Neural cell (in vitro differentiated cells): ENCODE measurements around the gene KIAA2012. TPM values are rescaled to one million over a fixed set of nuclear protein-coding genes. Genes with fewer than 3 reads are reported as not detected.

ENCODE experiments used
- H2AFZ ChIP-seq: fragments of 200-600, 300-800 bp; sonication (generic), shearing (Covaris generic); 2 replicates; pipeline ENCODE4 v1.6.0; 2014; ENCODE audit warnings: low read depth, mild to moderate bottlenecking, antibody characterized with exemption, low read length, moderate library complexity
- H3F3A ChIP-seq: fragments of 200-600 bp; shearing (Covaris generic); 2 replicates; pipeline ENCODE4 v1.6.1; 2016; ENCODE audit warnings: mild to moderate bottlenecking, moderate library complexity, mixed read lengths, antibody characterized with exemption, low read length; ENCODE audit not compliant: insufficient read depth, poor library complexity, severe bottlenecking
- H3K27ac ChIP-seq: fragments of 200-600, 300-800 bp; sonication (generic), shearing (Covaris generic); 2 replicates; pipeline ENCODE4 v1.5.1; 2014; ENCODE audit warnings: mild to moderate bottlenecking, low read length, moderate library complexity
- H3K27me3 ChIP-seq: fragments of 300-800, 200-600 bp; sonication (generic), shearing (Covaris generic); 2 replicates; pipeline ENCODE4 v1.6.0; 2014; ENCODE audit warnings: mild to moderate bottlenecking, low read depth, low read length, moderate library complexity; ENCODE audit not compliant: insufficient read depth
- H3K36me3 ChIP-seq: fragments of 300-800, 200-600 bp; sonication (generic), shearing (Covaris generic); 2 replicates; pipeline ENCODE4 v1.5.1; 2014; ENCODE audit warnings: mild to moderate bottlenecking, antibody characterized with exemption, low read length, moderate library complexity; ENCODE audit not compliant: insufficient read depth
- H3K4me2 ChIP-seq: fragments of 300-800, 200-600 bp; sonication (generic), shearing (Covaris generic); 2 replicates; pipeline ENCODE4 v1.6.0; 2014; ENCODE audit warnings: mild to moderate bottlenecking, low read length
- H3K4me3 ChIP-seq: fragments of 300-800, 200-600 bp; sonication (generic), shearing (Covaris generic); 2 replicates; pipeline ENCODE4 v1.5.1; 2014; ENCODE audit warnings: mild to moderate bottlenecking, low read length, moderate library complexity
- H3K79me2 ChIP-seq: fragments of 200-600 bp; shearing (Covaris generic); replicated peaks from 2 replicates; pipeline ENCODE4 v1.6.0; 2014; ENCODE audit warnings: mild to moderate bottlenecking, low read length, moderate library complexity; ENCODE audit not compliant: insufficient read depth
- H3K9ac ChIP-seq: fragments of 300-800, 200-600 bp; sonication (generic), shearing (Covaris generic); 2 replicates; pipeline ENCODE4 v1.6.1; 2016; ENCODE audit warnings: mild to moderate bottlenecking, low read length, mixed read lengths
- H3K9me2 ChIP-seq: fragments of 200-600 bp; shearing (Covaris generic); 2 replicates; pipeline ENCODE4 v1.6.1; 2016; ENCODE audit warnings: mild to moderate bottlenecking, low read length, mixed read lengths; ENCODE audit not compliant: insufficient read depth
- H3K9me3 ChIP-seq: fragments of 200-600, 300-800 bp; sonication (generic), shearing (Covaris generic); 2 replicates; pipeline ENCODE4 v1.6.1; 2016; ENCODE audit warnings: mild to moderate bottlenecking, mixed run types, low read length, moderate library complexity, mixed read lengths
- H4K20me1 ChIP-seq: fragments of 200-600 bp; shearing (Covaris generic); 2 replicates; pipeline ENCODE4 v1.6.1; 2016; ENCODE audit warnings: mild to moderate bottlenecking, mixed run types; ENCODE audit not compliant: insufficient read depth
- CTCF ChIP-seq: fragments of 450-650 bp; IDR thresholded peaks from 2 replicates; pipeline ENCODE4 v1.5.1; 2014; ENCODE audit warnings: antibody characterized with exemption, mild to moderate bottlenecking, moderate library complexity; ENCODE audit not compliant: poor library complexity, severe bottlenecking
- EP300 ChIP-seq: fragments of 450-650 bp; conservative IDR thresholded peaks from 2 replicates; pipeline ENCODE4 v1.6.1; 2014; ENCODE audit warnings: antibody characterized with exemption, mild to moderate bottlenecking, moderate library complexity; ENCODE audit not compliant: poor library complexity, severe bottlenecking
- EZH2 ChIP-seq: fragments of 200-600, 300-800 bp; shearing (Covaris generic), sonication (generic); IDR thresholded peaks from 2 replicates; pipeline ENCODE4 v1.6.1; 2014; ENCODE audit warnings: antibody characterized with exemption, low read length, borderline replicate concordance, mild to moderate bottlenecking; ENCODE audit not compliant: insufficient read depth, poor library complexity, severe bottlenecking
- MXI1 ChIP-seq: fragments of 450-650 bp; conservative IDR thresholded peaks from 2 replicates; pipeline ENCODE4 v1.6.1; 2014; ENCODE audit warnings: antibody characterized with exemption, mild to moderate bottlenecking; ENCODE audit not compliant: poor library complexity, severe bottlenecking
- POLR2AphosphoS5 ChIP-seq: IDR thresholded peaks from 2 replicates; pipeline ENCODE4 v1.6.1; 2012
- RAD21 ChIP-seq: fragments of 450-650 bp; conservative IDR thresholded peaks from 2 replicates; pipeline ENCODE4 v1.6.1; 2014; ENCODE audit warnings: antibody characterized with exemption, mild to moderate bottlenecking, moderate library complexity
- REST ChIP-seq: IDR thresholded peaks from 2 replicates; pipeline ENCODE4 v1.6.1; 2012; ENCODE audit warnings: borderline replicate concordance
- SMC3 ChIP-seq: fragments of 450-650 bp; conservative IDR thresholded peaks from 2 replicates; pipeline ENCODE4 v1.6.1; 2014; ENCODE audit warnings: antibody characterized with exemption, mild to moderate bottlenecking, moderate library complexity; ENCODE audit not compliant: poor library complexity
- TAF1 ChIP-seq: IDR thresholded peaks from 2 replicates; pipeline ENCODE4 v1.6.1; 2012; ENCODE audit warnings: low read depth
- polyA plus RNA-seq: library from polyadenylated mRNA; depleted of rRNA; stranded (reverse); fragments of >200 nt; gene quantifications from 2 replicates; pipeline ENCODE4 v1.2.3, GENCODE V29; 2014

Gene KIAA2012
- polyA plus RNA-seq, 1 donor from 2014 or later: not detected

GRCh38 chr2:202203348-202203747 is 130.3 kb downstream of the KIAA2012 start:
- TF ChIP-seq SMC3: no peak
- TF ChIP-seq RAD21: no peak
- TF ChIP-seq MXI1: no peak
- TF ChIP-seq EZH2: no peak
- no peak for TF ChIP-seq CTCF
- TF ChIP-seq TAF1: no peak
- TF ChIP-seq REST: no peak
- no peak for TF ChIP-seq EP300
- TF ChIP-seq POLR2AphosphoS5: no peak
- Histone ChIP-seq H2AFZ (no peak overlapping the region), H3K36me3 (no peaks in the 10 kb centered on the region), H3K27ac (no peak overlapping the region), H3K9me3 (no peaks in the 10 kb centered on the region), H3K27me3 (no peaks in the 10 kb centered on the region), H3K4me3 (no peak overlapping the region), H4K20me1 (no peaks in the 10 kb centered on the region), H3K9ac (no peak overlapping the region), H3F3A (no peaks in the 10 kb centered on the region), H3K79me2 (no peaks in the 10 kb centered on the region), H3K4me2 (no peak overlapping the region), H3K9me2 (no peaks in the 10 kb centered on the region)

GRCh38 chr2:202204855-202205254 is 131.8 kb downstream of the KIAA2012 start:
- Histone ChIP-seq H4K20me1 (no peaks in the 10 kb centered on the region), H3K9me2 (no peaks in the 10 kb centered on the region), H3K36me3 (no peaks in the 10 kb centered on the region), H3K4me2 (no peak overlapping the region), H3K27ac (no peak overlapping the region), H2AFZ (no peak overlapping the region), H3K9ac (no peak overlapping the region), H3K4me3 (no peak overlapping the region), H3K27me3 (no peaks in the 10 kb centered on the region), H3K79me2 (no peaks in the 10 kb centered on the region), H3F3A (no peaks in the 10 kb centered on the region), H3K9me3 (no peaks in the 10 kb centered on the region)
- TF ChIP-seq CTCF (no peak), MXI1 (no peak), TAF1 (no peak), EZH2 (no peak), POLR2AphosphoS5 (no peak)
